ENCODE data around the gene C17orf113. TPM values are rescaled to one million over a fixed set of nuclear protein-coding genes. Genes with fewer than 3 reads are reported as not detected.
"Not testable (repeated sequence)": the region's sequence is repeated elsewhere in the genome, so short reads cannot be mapped to it uniquely, and the experiment has no call there.

The C17orf113 gene
- total and polyA plus RNA-seq, 10 donors, result 0.35 to 1.6 (median 0.63) TPM

- 47 to 58% (median 48%) methylated on average over 3 of the region's 3 CpGs for WGBS, 5 donors
- Histone ChIP-seq H3K36me3 (peaks cover 0 to 36% (median 16%) of the 10 kb centered on the region in 6 donors), H3K27me3 (replicated peaks in 1 of 7) (no peaks in the 10 kb centered on the region), H3K4me1 (peaks cover 36 to 91% (median 74%) of the 10 kb centered on the region in 6 donors), H3K4me3 (peak overlapping the region in 6 of 8 donors; percentile 75 to 98 (median 92)), H3K27ac (peak overlapping the region in 4 of 8 donors; percentile 94 to 96 (median 95)), H3K9me3 (no peaks in the 10 kb centered on the region)
- no peak for TF ChIP-seq POLR2A (IDR thresholded peaks at IDR 0.05)
- no peak for TF ChIP-seq CTCF (IDR thresholded peaks at IDR 0.05 in 8 of 11, conservative IDR thresholded peaks at IDR 0.05 in 3 of 11)
- no peak for TF ChIP-seq POLR2AphosphoS5 (IDR thresholded peaks at IDR 0.05)
- peak; percentile 31 for DNase-seq
- intact Hi-C loops (cut with DNase I; ENCODE audit: low total_unique reads), result loop anchor here (10.0 kb wide), 1 partner anchor 54 kb away; the partner anchor contains the start of gene CNP
Measured at GRCh38 chr17:42018339-42018738, 32.1 kb downstream of the C17orf113 start.

- intact Hi-C loops (cut with DNase I; ENCODE audit: low total_unique reads), result loop anchor here (10.0 kb wide), 1 partner anchor 53 kb away; the partner anchor contains the start of gene CNP
Measured at GRCh38 chr17:42017866-42018200, 32.6 kb downstream of the C17orf113 start.

GRCh38 chr17:42016941-42017865 lies 33.2 kb downstream of the C17orf113 start, which contains the start of gene DNAJC7:
Gene DNAJC7 (minus strand): TSS chr17:42017439. CDS start chr17:42017416, 23 bp downstream.
- Histone ChIP-seq H3K9me3 (no peaks in the 10 kb centered on the region), H3K4me3 (peak within 1 kb of the TSS; percentile 75 to 98 (median 92)), H3K4me1 (peaks cover 41 to 91% (median 80%) of the 10 kb centered on the region in 6 donors), H3K27ac (peak within 1 kb of the TSS; percentile 89 to 96 (median 94)), H3K27me3 (replicated peaks in 1 of 7) (no peaks in the 10 kb centered on the region), H3K36me3 (peaks cover 0 to 25% (median 4%) of the 10 kb centered on the region in 6 donors)
- TF ChIP-seq POLR2A (IDR thresholded peaks at IDR 0.05), result peak in 2 of 3 donors; percentile 2 to 55
- peak in 4 of 11 experiments; percentile 6 to 30 (median 13) for TF ChIP-seq CTCF (IDR thresholded peaks at IDR 0.05 in 8 of 11, conservative IDR thresholded peaks at IDR 0.05 in 3 of 11)
- peak; percentile 85 to 94 (median 89) for TF ChIP-seq POLR2AphosphoS5 (IDR thresholded peaks at IDR 0.05)
- peak; percentile 99 for DNase-seq
- intact Hi-C loops (cut with DNase I; ENCODE audit: low total_unique reads), result loop anchor here (10.0 kb wide), 1 partner anchor 52 kb away; the partner anchor contains the start of gene CNP
- WGBS, 5 donors, result 0 to 1% (median 0%) methylated on average over 51 to 70 of the region's 70 CpGs

More at GRCh38 chr17:42017866-42018200, 32.6 kb downstream of the C17orf113 start:
- H3K36me3 ChIP-seq, result peaks cover 0 to 31% (median 11%) of the 10 kb centered on the region in 6 donors
- peaks cover 36 to 91% (median 76%) of the 10 kb centered on the region in 6 donors for H3K4me1 ChIP-seq
- no peak for TF ChIP-seq POLR2A (IDR thresholded peaks at IDR 0.05)
- H3K9me3 ChIP-seq, result no peaks in the 10 kb centered on the region
- peak overlapping the region; percentile 75 to 98 (median 92) for H3K4me3 ChIP-seq
- WGBS, 5 donors, result 8 to 12% (median 9%) methylated on average over 11 of the region's 11 CpGs
- H3K27me3 ChIP-seq (replicated peaks in 1 of 7), result no peaks in the 10 kb centered on the region
- peak; percentile 72 for DNase-seq
- H3K27ac ChIP-seq, result peak overlapping the region; percentile 89 to 96 (median 94)

GRCh38 chr17:42016411-42016831 lies 34.0 kb downstream of the C17orf113 start:
- Histone ChIP-seq H3K36me3 (peaks cover 0 to 17% (median 0%) of the 10 kb centered on the region in 6 donors), H3K9me3 (no peaks in the 10 kb centered on the region), H3K4me1 (peaks cover 41 to 91% (median 81%) of the 10 kb centered on the region in 6 donors), H3K27me3 (replicated peaks in 1 of 7) (no peaks in the 10 kb centered on the region), H3K4me3 (peak overlapping the region; percentile 75 to 98 (median 92)), H3K27ac (peak overlapping the region; percentile 89 to 96 (median 94))
- no peak for TF ChIP-seq CTCF (IDR thresholded peaks at IDR 0.05 in 8 of 11, conservative IDR thresholded peaks at IDR 0.05 in 3 of 11)
- DNase-seq, result peak; percentile 70
- 5 to 8% (median 6%) methylated on average over 12 of the region's 12 CpGs for WGBS, 5 donors
- intact Hi-C loops (cut with DNase I; ENCODE audit: low total_unique reads), result loop anchor here (10.0 kb wide), 1 partner anchor 52 kb away; the partner anchor contains the start of gene CNP

- Histone ChIP-seq H3K4me1 (peaks cover 42 to 91% (median 89%) of the 10 kb centered on the region in 6 donors), H3K36me3 (peaks cover 0 to 29% (median 0%) of the 10 kb centered on the region in 6 donors), H3K27ac (peak overlapping the region in 1 of 8 donors; percentile 9)
- 94 to 96% (median 94%) methylated on average over 12 of the region's 12 CpGs for WGBS, 5 donors
- intact Hi-C loops (cut with DNase I; ENCODE audit: low total_unique reads), result loop anchor here (10.0 kb wide), 1 partner anchor 49 kb away; the partner anchor contains the start of gene CNP
- DNase-seq, result peak; percentile 18
- not testable (repeated sequence) for H3K27me3 ChIP-seq (replicated peaks in 1 of 7); H3K9me3 ChIP-seq; H3K4me3 ChIP-seq
Measured at GRCh38 chr17:42013740-42014139, 36.7 kb downstream of the C17orf113 start.

- H3K4me1 ChIP-seq, result peaks cover 42 to 91% (median 85%) of the 10 kb centered on the region in 6 donors
Measured at GRCh38 chr17:42012363-42012762, 38.0 kb downstream of the C17orf113 start.

More at GRCh38 chr17:42012363-42012762, 38.0 kb downstream of the C17orf113 start:
- DNase-seq; H3K9me3 ChIP-seq; H3K27me3 ChIP-seq (replicated peaks in 1 of 7); H3K27ac ChIP-seq; H3K4me3 ChIP-seq: not testable (repeated sequence)
- H3K36me3 ChIP-seq, result peaks cover 0 to 38% (median 0%) of the 10 kb centered on the region in 6 donors
- intact Hi-C loops (cut with DNase I; ENCODE audit: low total_unique reads), result loop anchor here (10.0 kb wide), 1 partner anchor 48 kb away; the partner anchor contains the start of gene CNP
- WGBS, 5 donors, result 89 to 92% (median 90%) methylated on average over 4 of the region's 4 CpGs

Measured in spleen (tissue), 11 donors.